NCI-H460 (cell line): ENCODE results near the gene SIAH2. TPM values are rescaled to one million over a fixed set of nuclear protein-coding genes. Genes with fewer than 3 reads are reported as not detected.

Experiments used
- DNase-seq: peaks from one replicate; pipeline ENCODE4 v3.0.0-alpha.2; 2016; ENCODE audit warnings: low read depth; ENCODE audit errors: extremely low read depth
- total RNA-seq: library from RNA; depleted of rRNA; stranded (reverse); fragments of >200 nt; shearing (Covaris generic); gene quantifications from 2 replicates; pipeline ENCODE4 v1.2.3, GENCODE V29; 2014; rRNA removed

SIAH2 gene
- total RNA-seq, 1 experiment from 2014 or later: 23.0 TPM

DNA sequence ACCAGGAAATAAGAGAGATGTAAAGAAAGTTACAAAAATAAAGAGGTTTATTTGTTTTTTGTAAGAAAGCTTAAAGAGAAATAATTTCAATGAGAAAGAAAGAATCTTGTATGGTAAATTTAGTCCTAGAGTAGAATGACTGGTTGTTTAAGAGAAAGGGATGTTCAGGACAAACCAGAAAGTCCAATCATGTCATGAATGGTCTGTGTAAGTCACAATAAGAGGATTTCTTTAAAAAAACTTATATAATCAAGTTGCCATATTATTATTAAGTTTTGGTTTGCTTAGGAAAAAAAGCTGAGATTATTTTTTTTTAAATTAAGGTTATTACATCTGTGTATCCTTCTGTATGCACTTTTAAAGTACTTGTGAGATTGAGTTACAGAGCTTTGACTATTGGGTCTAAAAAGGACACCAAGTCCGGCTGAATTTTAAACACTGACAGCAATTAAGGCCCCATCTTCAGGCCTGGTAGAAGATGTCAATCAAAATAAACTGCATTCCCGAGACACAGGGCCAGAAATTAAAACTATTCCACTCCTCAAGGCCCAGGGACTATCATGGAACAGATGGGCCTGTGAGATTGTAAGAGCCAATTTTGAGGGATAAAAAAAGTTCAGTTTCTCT lies 71.4 kb downstream of the SIAH2 start:
- DNase-seq: no peak

Other genes starting within 250 kb of the SIAH2 start
- gene SERP1, start 216.7 kb downstream of the SIAH2 start, total RNA-seq: 144 and 167 TPM in 2 replicates
- gene EIF2A, start 216.4 kb downstream of the SIAH2 start, total RNA-seq: 186 and 192 TPM in 2 replicates
- 91.4 and 101 TPM in 2 replicates for gene SELENOT, start 159.8 kb downstream of the SIAH2 start, total RNA-seq
- not detected in 2 replicates for gene ERICH6, start 59.2 kb downstream of the SIAH2 start, total RNA-seq
- gene MINDY4B, start 142.3 kb upstream of the SIAH2 start, total RNA-seq: not detected in 2 replicates
- not detected in 2 replicates for gene CLRN1, start 209.6 kb upstream of the SIAH2 start, total RNA-seq